ENCODE measurements around the gene KRTAP5-1. TPM values are rescaled to one million over a fixed set of nuclear protein-coding genes. Genes with fewer than 3 reads are reported as not detected.

KRTAP5-1 gene
- total RNA-seq, 2 experiments from 2014 or later = not detected

- CTCF ChIA-PET (ENCODE audit: unreplicated experiment) = interaction anchor here (0.5 to 1.7 kb wide), 6 partner anchors 26 to 848 kb away, joined by 3 to 8 read pairs (median 5); no protein-coding TSS in a partner anchor
- POLR2A ChIA-PET = interaction anchor here (0.5 to 0.9 kb wide), 2 partner anchors 53 to 196 kb away, joined by 3 read pairs; no protein-coding TSS in a partner anchor
- Histone ChIP-seq H4K20me1 (ENCODE audit: insufficient read depth, low read length) (no peaks in the 10 kb centered on the region), H2AFZ (ENCODE audit: low read length) (no peak overlapping the region), H3K36me3 (ENCODE audit: insufficient read depth, low read length) (no peaks in the 10 kb centered on the region), H3K9me3 (ENCODE audit: low read length) (no peaks in the 10 kb centered on the region), H3K4me1 (ENCODE audit: insufficient read depth, low read length, poor library complexity, severe bottlenecking) (peaks cover 13% of the 10 kb centered on the region), H3K4me2 (ENCODE audit: low read length) (peak overlapping the region; percentile 77), H3K79me2 (ENCODE audit: insufficient read depth, low read depth, low read length) (no peaks in the 10 kb centered on the region), H3K4me3 (ENCODE audit: low read depth, low read length, poor library complexity, severe bottlenecking) (peak overlapping the region; percentile 35), H3K9me2 (ENCODE audit: insufficient read depth, low read length) (no peaks in the 10 kb centered on the region), H3K27ac (ENCODE audit: low read depth, low read length, poor library complexity, severe bottlenecking) (no peak overlapping the region)
- DNase-seq (ENCODE audit: low spot score) = peak; percentile 46
- TF ChIP-seq, protein P1, sequence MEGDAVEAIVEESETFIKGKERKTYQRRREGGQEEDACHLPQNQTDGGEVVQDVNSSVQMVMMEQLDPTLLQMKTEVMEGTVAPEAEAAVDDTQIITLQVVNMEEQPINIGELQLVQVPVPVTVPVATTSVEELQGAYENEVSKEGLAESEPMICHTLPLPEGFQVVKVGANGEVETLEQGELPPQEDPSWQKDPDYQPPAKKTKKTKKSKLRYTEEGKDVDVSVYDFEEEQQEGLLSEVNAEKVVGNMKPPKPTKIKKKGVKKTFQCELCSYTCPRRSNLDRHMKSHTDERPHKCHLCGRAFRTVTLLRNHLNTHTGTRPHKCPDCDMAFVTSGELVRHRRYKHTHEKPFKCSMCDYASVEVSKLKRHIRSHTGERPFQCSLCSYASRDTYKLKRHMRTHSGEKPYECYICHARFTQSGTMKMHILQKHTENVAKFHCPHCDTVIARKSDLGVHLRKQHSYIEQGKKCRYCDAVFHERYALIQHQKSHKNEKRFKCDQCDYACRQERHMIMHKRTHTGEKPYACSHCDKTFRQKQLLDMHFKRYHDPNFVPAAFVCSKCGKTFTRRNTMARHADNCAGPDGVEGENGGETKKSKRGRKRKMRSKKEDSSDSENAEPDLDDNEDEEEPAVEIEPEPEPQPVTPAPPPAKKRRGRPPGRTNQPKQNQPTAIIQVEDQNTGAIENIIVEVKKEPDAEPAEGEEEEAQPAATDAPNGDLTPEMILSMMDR (conservative IDR thresholded peaks at IDR 0.05; ENCODE audit: low read length) = peak; percentile 80
- TF ChIP-seq EZH2phosphoT487 (IDR thresholded peaks at IDR 0.05; ENCODE audit: borderline replicate concordance, low read depth, low read length) = no peak
- intact Hi-C loops (cut with micrococcal nuclease; ENCODE audit: unreplicated experiment) = loop anchor here (1.0 to 10.0 kb wide), 4 partner anchors 28 to 370 kb away; no protein-coding TSS in a partner anchor
- BruUV-seq (replicated peaks) = no TSS peak
These were observed 10.7 kb downstream of the KRTAP5-1 start for GRCh38 chr11:1574238-1574932.

DNA sequence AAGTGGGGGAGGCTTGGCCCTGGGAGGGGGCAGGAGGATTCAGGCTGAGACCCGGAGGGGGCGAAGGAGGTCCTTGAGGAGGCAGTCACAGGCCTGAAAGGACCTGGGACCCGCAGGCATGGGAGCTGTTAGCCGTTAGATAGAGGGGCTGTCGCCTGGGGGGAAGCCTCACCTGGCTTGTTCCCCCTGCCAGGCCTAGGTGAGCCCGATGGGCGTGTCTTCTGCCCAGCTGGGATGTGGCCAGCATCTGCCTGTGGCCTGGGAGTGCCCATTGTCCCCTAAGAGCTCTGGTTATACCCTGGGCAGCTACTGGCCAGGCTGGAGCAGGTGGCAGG, 11.2 kb downstream of the KRTAP5-1 start:
- H3K4me1 ChIP-seq (ENCODE audit: insufficient read depth, low read length, poor library complexity, severe bottlenecking) = peaks cover 13% of the 10 kb centered on the region
- CTCF ChIA-PET (ENCODE audit: unreplicated experiment) = interaction anchor here (1.7 kb wide), 1 partner anchor 53 kb away, joined by 5 read pairs; no protein-coding TSS in a partner anchor
- H3K4me2 ChIP-seq (ENCODE audit: low read length) = peak overlapping the region; percentile 77; the same call in 1 of the 2 replicates
- H3K36me3 ChIP-seq (ENCODE audit: insufficient read depth, low read length) = no peaks in the 10 kb centered on the region
- DNase-seq (ENCODE audit: low spot score) = no peak
- no peaks in the 10 kb centered on the region for H4K20me1 ChIP-seq (ENCODE audit: insufficient read depth, low read length)
- BruUV-seq (replicated peaks) = no TSS peak
- H3K4me3 ChIP-seq (ENCODE audit: low read depth, low read length, poor library complexity, severe bottlenecking) = no peak overlapping the region
- H3K9me2 ChIP-seq (ENCODE audit: insufficient read depth, low read length) = no peaks in the 10 kb centered on the region
- TF ChIP-seq, protein P1 (conservative IDR thresholded peaks at IDR 0.05; ENCODE audit: low read length) = no peak
- no peak for TF ChIP-seq EZH2phosphoT487 (IDR thresholded peaks at IDR 0.05; ENCODE audit: borderline replicate concordance, low read depth, low read length)
- intact Hi-C loops (cut with micrococcal nuclease; ENCODE audit: unreplicated experiment) = loop anchor here (1.0 to 10.0 kb wide), 4 partner anchors 28 to 369 kb away; no protein-coding TSS in a partner anchor
- no peaks in the 10 kb centered on the region for H3K79me2 ChIP-seq (ENCODE audit: insufficient read depth, low read depth, low read length)
- POLR2A ChIA-PET = no interaction called here
- no peaks in the 10 kb centered on the region for H3K9me3 ChIP-seq (ENCODE audit: low read length)
- H2AFZ ChIP-seq (ENCODE audit: low read length) = no peak overlapping the region
- no peak overlapping the region for H3K27ac ChIP-seq (ENCODE audit: low read depth, low read length, poor library complexity, severe bottlenecking)

Data from OCI-LY7 (cell line).